SK-N-SH treated with all-trans-retinoic acid at 6 μM for 48 hours (cell line): Measurements from ENCODE around the gene PIK3R6.

Source experiments
- ARNTL ChIP-seq: fragments of 450-650 bp; formaldehyde crosslinking; IDR thresholded peaks from 2 replicates; pipeline ENCODE4 v1.5.0; 2020; ENCODE audit warnings: low read depth, mild to moderate bottlenecking, moderate library complexity, borderline replicate concordance
- CSDC2 ChIP-seq: fragments of 250-450 bp; sonication (Bioruptor Pico); IDR thresholded peaks from 2 replicates; pipeline ENCODE4 v1.5.0; 2020; ENCODE audit warnings: mild to moderate bottlenecking, moderate library complexity
- GLIS3 ChIP-seq: fragments of 250-450 bp; sonication (Bioruptor Pico); IDR thresholded peaks from 2 replicates; pipeline ENCODE4 v1.5.0; 2020; ENCODE audit warnings: mild to moderate bottlenecking, moderate library complexity
- POU6F1 ChIP-seq: fragments of 250-450 bp; sonication (Bioruptor Pico); IDR thresholded peaks from 2 replicates; pipeline ENCODE4 v1.8.0; 2021; ENCODE audit warnings: low read depth, mild to moderate bottlenecking, moderate library complexity, borderline replicate concordance
- RARB ChIP-seq: fragments of 250-450 bp; sonication (Bioruptor Pico); IDR thresholded peaks from 2 replicates; pipeline ENCODE4 v1.8.0; 2021; ENCODE audit warnings: mild to moderate bottlenecking, moderate library complexity
- TCF4 ChIP-seq: fragments of 250-450 bp; sonication (Bioruptor Pico); IDR thresholded peaks from 2 replicates; pipeline ENCODE4 v1.8.0; 2021; ENCODE audit warnings: mild to moderate bottlenecking, moderate library complexity, borderline replicate concordance
- TSHZ2 ChIP-seq: fragments of 250-450 bp; sonication (Bioruptor Pico); IDR thresholded peaks from 2 replicates; pipeline ENCODE4 v1.5.0; 2020; ENCODE audit warnings: mild to moderate bottlenecking, moderate library complexity
- ZFP3 ChIP-seq: fragments of 250-450 bp; sonication (Bioruptor Pico); IDR thresholded peaks from 2 replicates; pipeline ENCODE4 v1.5.0; 2020; ENCODE audit warnings: mild to moderate bottlenecking, moderate library complexity
- ZFP30 ChIP-seq: fragments of 450-650 bp; formaldehyde crosslinking; IDR thresholded peaks from 2 replicates; pipeline ENCODE4 v1.5.0; 2022; ENCODE audit warnings: mild to moderate bottlenecking, moderate library complexity
- ZNF70 ChIP-seq: fragments of 450-650 bp; formaldehyde crosslinking; IDR thresholded peaks from 2 replicates; pipeline ENCODE4 v1.5.0; 2020; ENCODE audit warnings: mild to moderate bottlenecking, moderate library complexity
- ZNF8 ChIP-seq: fragments of 450-650 bp; formaldehyde crosslinking; IDR thresholded peaks from 2 replicates; pipeline ENCODE4 v1.5.0; 2020; ENCODE audit warnings: mild to moderate bottlenecking, moderate library complexity
- TF ChIP-seq, protein P1 (sequence below): fragments of 250-450 bp; sonication (Bioruptor Pico); IDR thresholded peaks from 2 replicates; pipeline ENCODE4 v1.8.0; 2020; ENCODE audit warnings: mild to moderate bottlenecking, moderate library complexity, borderline replicate concordance
- TF ChIP-seq, protein P2 (sequence below): fragments of 250-450 bp; sonication (Bioruptor Pico); IDR thresholded peaks from 2 replicates; pipeline ENCODE4 v1.5.1; 2020; ENCODE audit warnings: low read depth, mild to moderate bottlenecking, moderate library complexity

- TF ChIP-seq ZNF70 (no peak), ZFP3 (CRISPR knock-in tag) (no peak), TSHZ2 (CRISPR knock-in tag) (no peak), TCF4 (CRISPR knock-in tag) (no peak), CSDC2 (CRISPR knock-in tag) (no peak), POU6F1 (CRISPR knock-in tag) (no peak), ZNF8 (CRISPR knock-in tag) (no peak), GLIS3 (CRISPR knock-in tag) (no peak), ARNTL (no peak), ZFP30 (CRISPR knock-in tag) (no peak), RARB (no peak)
- TF ChIP-seq, protein P1, sequence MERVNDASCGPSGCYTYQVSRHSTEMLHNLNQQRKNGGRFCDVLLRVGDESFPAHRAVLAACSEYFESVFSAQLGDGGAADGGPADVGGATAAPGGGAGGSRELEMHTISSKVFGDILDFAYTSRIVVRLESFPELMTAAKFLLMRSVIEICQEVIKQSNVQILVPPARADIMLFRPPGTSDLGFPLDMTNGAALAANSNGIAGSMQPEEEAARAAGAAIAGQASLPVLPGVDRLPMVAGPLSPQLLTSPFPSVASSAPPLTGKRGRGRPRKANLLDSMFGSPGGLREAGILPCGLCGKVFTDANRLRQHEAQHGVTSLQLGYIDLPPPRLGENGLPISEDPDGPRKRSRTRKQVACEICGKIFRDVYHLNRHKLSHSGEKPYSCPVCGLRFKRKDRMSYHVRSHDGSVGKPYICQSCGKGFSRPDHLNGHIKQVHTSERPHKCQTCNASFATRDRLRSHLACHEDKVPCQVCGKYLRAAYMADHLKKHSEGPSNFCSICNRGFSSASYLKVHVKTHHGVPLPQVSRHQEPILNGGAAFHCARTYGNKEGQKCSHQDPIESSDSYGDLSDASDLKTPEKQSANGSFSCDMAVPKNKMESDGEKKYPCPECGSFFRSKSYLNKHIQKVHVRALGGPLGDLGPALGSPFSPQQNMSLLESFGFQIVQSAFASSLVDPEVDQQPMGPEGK (CRISPR knock-in tag): no peak
- TF ChIP-seq, protein P2, sequence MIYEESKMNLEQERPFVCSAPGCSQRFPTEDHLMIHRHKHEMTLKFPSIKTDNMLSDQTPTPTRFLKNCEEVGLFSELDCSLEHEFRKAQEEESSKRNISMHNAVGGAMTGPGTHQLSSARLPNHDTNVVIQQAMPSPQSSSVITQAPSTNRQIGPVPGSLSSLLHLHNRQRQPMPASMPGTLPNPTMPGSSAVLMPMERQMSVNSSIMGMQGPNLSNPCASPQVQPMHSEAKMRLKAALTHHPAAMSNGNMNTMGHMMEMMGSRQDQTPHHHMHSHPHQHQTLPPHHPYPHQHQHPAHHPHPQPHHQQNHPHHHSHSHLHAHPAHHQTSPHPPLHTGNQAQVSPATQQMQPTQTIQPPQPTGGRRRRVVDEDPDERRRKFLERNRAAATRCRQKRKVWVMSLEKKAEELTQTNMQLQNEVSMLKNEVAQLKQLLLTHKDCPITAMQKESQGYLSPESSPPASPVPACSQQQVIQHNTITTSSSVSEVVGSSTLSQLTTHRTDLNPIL (CRISPR knock-in tag): no peak
These were observed 28.0 kb downstream of the PIK3R6 start for GRCh38 chr17:8839410-8839935.
